Colonic mucosa (tissue), 4 donors: ENCODE measurements around the gene SH3RF1. TPM values are rescaled to one million over a fixed set of nuclear protein-coding genes. Genes with fewer than 3 reads are reported as not detected.

Source experiments
- DNase-seq: peaks from one replicate; pipeline ENCODE4 v3.0.0-alpha.2; 2020
- H3K27ac ChIP-seq: fragments of 200-600 bp; one replicate; pipeline ENCODE4 v1.8.0; 2021
- H3K27me3 ChIP-seq: fragments of 200-600 bp; one replicate; pipeline ENCODE4 v1.8.0; 2021
- H3K36me3 ChIP-seq: fragments of 200-600 bp; one replicate; pipeline ENCODE4 v1.8.0; 2021
- H3K4me1 ChIP-seq: fragments of 200-600 bp; one replicate; pipeline ENCODE4 v1.8.0; 2021; ENCODE audit warnings: mild to moderate bottlenecking
- H3K4me3 ChIP-seq: fragments of 200-600 bp; one replicate; pipeline ENCODE4 v1.8.0; 2021
- H3K9ac ChIP-seq, 2 donors: one replicate each; pipeline ENCODE4 v1.7.0; 2013; ENCODE audit warnings: control low read depth in 2 of 2, low read depth in 2 of 2, low read length in 2 of 2
- H3K9me3 ChIP-seq: fragments of 200-600 bp; one replicate; pipeline ENCODE4 v1.8.0; 2021
- intact Hi-C: fragments of 100-400 bp; cut with DNase I; formaldehyde crosslinking; loops from one replicate; pipeline ENCODE4 v1.14.1; 2022
- total RNA-seq, 2 donors: library from RNA; stranded (reverse); fragmentation: NEBNext Ultra II Directional in 1 of 2; extraction: Animal tissue kit (Norgen Biotek cat#: 25700) in 1 of 2; gene quantifications; one replicate each; pipeline ENCODE4 v1.2.1, GENCODE V29; 2021
- TF ChIP-seq, protein P1 (sequence below): fragments of 200-600 bp; IDR thresholded peaks from one replicate; pipeline ENCODE4 v1.8.0; 2022; ENCODE audit warnings: antibody characterized with exemption, mild to moderate bottlenecking
- donor health status: healthy.
- donor health status: DM: no; HTN: no; CAD: no.
- donor health status: DM: no; HTN: no; CAD: no.

Gene SH3RF1
- total RNA-seq, 2 donors from 2014 or later = 50.2 to 77.1 TPM

DNA sequence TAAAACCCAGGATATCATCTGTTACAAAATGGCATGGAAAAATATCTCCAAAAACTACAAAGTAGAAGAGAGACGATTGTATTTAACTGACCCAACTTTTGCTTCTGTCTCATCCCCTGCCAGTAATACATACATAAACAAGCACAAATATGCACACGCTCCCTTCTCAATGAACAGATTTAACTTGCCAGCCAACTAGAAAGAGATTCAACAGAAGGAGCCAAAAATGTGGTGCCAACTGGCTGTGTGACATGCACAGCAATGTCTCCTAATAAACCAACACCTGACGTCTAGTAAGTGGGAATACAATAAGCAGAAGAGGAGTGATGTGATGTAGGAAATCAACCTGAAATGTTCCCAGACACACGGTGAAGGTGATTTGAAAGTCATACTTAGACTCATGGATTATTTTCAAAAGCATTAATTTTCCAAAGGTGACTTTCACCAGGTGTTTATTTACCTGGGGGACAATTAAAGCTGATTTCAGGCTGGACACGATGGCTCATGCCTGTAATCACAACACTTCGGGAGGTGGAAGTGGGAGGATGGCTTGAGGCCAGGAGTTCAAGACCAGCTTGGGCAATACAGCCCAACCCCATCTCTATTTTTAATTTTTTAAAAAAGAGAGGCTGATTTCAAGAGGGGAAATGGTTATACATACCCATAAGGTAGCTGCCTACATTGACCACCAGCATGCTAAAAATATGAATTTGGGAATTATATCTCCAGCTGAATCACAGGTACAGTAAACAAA, 33.7 kb downstream of the SH3RF1 start:
- Histone ChIP-seq H3K27ac (no peak overlapping the region), H3K4me3 (no peak overlapping the region), H3K9ac (no peak overlapping the region), H3K36me3 (no peaks in the 10 kb centered on the region), H3K27me3 (no peaks in the 10 kb centered on the region), H3K9me3 (no peaks in the 10 kb centered on the region), H3K4me1 (no peaks in the 10 kb centered on the region)
- TF ChIP-seq, protein P1, sequence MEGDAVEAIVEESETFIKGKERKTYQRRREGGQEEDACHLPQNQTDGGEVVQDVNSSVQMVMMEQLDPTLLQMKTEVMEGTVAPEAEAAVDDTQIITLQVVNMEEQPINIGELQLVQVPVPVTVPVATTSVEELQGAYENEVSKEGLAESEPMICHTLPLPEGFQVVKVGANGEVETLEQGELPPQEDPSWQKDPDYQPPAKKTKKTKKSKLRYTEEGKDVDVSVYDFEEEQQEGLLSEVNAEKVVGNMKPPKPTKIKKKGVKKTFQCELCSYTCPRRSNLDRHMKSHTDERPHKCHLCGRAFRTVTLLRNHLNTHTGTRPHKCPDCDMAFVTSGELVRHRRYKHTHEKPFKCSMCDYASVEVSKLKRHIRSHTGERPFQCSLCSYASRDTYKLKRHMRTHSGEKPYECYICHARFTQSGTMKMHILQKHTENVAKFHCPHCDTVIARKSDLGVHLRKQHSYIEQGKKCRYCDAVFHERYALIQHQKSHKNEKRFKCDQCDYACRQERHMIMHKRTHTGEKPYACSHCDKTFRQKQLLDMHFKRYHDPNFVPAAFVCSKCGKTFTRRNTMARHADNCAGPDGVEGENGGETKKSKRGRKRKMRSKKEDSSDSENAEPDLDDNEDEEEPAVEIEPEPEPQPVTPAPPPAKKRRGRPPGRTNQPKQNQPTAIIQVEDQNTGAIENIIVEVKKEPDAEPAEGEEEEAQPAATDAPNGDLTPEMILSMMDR = no peak
- DNase-seq = no peak
- intact Hi-C loops = no loop called here

DNA sequence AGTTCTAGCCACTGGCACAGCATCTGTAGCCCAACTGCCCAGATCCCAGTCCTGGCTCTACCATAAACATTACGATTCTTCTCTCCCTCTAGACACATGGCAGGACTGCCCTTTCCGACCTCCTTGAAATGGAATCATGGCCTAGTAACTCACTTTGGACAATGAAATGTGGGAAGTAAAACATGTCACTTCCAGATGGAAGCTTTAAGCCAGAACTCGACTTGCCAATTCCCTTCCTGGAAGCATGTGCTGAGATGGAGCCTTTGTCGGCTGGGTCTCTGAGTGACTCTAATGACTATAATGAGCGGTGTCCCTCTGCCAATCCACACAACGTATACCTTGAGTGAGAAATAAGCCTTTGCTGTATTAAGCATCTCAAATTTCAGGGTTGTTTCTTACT, 34.7 kb downstream of the SH3RF1 start:
- Histone ChIP-seq H3K27me3 (no peaks in the 10 kb centered on the region), H3K4me1 (no peaks in the 10 kb centered on the region), H3K27ac (no peak overlapping the region), H3K9ac (no peak overlapping the region), H3K9me3 (no peaks in the 10 kb centered on the region), H3K4me3 (no peak overlapping the region), H3K36me3 (no peaks in the 10 kb centered on the region)
- DNase-seq = no peak
- TF ChIP-seq, protein P1 = no peak
- intact Hi-C loops = no loop called here

DNA sequence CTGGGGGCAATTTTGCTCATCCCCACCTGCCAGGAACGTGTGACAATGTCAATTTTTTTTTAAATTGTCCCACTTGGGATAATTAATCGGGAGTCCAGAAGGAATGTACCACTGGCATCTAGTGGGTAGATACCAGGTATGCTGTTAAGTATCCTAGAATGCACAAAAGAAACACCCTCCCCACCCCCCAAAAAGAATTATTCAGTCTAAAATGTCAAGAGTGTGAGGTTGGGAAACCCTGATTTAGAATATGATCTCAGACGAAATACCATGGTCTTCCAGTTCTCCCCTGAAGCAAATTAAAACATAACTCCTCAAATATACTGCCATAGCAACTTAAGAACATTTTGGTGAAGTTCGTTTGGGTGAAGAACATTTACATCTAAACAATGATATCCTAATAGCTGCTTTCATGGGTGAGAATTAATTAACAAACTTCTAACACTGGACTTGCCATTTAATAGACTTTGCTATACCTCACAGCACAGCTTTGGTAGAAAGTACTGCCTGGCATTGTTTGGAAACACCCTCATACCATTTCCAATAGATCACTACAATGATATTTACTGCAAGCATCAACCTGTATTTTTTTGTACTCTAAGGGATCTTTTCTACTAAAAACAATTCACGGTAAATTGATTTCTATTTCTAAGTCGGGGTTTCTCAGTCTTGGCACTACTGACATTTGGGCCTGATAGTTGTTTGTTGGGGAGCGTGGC, 36.5 kb downstream of the SH3RF1 start:
- Histone ChIP-seq H3K27me3 (no peaks in the 10 kb centered on the region), H3K4me3 (no peak overlapping the region), H3K36me3 (no peaks in the 10 kb centered on the region), H3K9ac (no peak overlapping the region), H3K27ac (no peak overlapping the region), H3K4me1 (no peaks in the 10 kb centered on the region), H3K9me3 (no peaks in the 10 kb centered on the region)
- no peak for DNase-seq
- TF ChIP-seq, protein P1 = no peak
- intact Hi-C loops = no loop called here

DNA sequence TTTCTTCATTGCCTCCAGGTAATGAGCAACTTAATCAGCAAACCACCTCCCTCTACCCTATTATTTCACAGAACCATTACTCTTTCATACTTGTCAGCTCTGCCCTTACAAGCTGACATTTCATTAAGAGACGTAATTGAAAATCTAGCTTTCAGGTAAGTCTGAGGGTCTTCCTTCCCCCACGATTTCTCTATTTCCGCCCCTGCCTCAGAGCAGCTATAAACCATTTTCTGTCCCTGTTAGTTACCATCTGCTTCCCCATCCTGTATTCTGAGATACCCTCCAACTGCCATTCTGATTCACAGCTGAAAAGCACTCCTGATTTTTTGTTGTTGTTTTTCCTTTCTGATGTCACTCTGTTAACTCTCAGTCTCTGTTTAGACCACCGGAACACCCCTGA, 37.1 kb downstream of the SH3RF1 start:
- Histone ChIP-seq H3K27ac (no peak overlapping the region), H3K27me3 (no peaks in the 10 kb centered on the region), H3K4me1 (no peaks in the 10 kb centered on the region), H3K36me3 (no peaks in the 10 kb centered on the region), H3K9me3 (no peaks in the 10 kb centered on the region), H3K9ac (no peak overlapping the region), H3K4me3 (no peak overlapping the region)
- TF ChIP-seq, protein P1 = no peak
- intact Hi-C loops = no loop called here
- no peak for DNase-seq

DNA sequence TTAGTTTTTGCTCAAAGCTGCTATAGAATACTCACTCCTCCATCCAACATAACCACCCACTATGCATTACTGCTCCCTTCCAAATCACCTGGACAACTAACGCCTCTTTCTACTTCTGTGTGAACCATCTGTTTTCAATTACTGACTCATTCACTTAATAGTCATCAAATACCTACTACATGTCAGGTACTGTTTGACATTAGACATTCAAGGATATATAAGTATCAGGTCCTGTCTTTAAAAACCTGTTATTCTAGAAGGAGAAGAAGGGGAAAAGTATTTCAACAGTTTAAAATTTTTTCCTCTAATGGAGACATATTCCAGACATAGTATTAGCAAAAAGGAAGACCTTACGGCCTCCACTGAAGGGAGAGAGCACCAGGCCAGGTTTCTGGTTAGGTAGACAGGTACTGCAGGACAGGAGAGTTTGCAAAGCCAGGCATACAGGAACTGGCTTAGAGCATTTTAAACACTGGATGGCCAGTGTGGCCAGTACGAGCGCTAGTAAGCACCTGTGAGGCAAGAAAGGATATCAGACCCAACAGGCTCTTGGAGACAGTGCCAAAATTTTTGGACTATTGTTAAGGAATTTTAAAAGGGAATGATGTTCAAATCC, 39.0 kb downstream of the SH3RF1 start:
- Histone ChIP-seq H3K36me3 (no peaks in the 10 kb centered on the region), H3K27ac (no peak overlapping the region), H3K9ac (no peak overlapping the region), H3K27me3 (no peaks in the 10 kb centered on the region), H3K9me3 (no peaks in the 10 kb centered on the region), H3K4me3 (no peak overlapping the region), H3K4me1 (no peaks in the 10 kb centered on the region)
- intact Hi-C loops = no loop called here
- TF ChIP-seq, protein P1 = no peak
- no peak for DNase-seq
